Tongue (tissue), 2 donors: ENCODE data around the gene UBAP1L. TPM values are rescaled to one million over a fixed set of nuclear protein-coding genes. Genes with fewer than 3 reads are reported as not detected.
"Not testable (repeated sequence)": the region's sequence is repeated elsewhere in the genome, so short reads cannot be mapped to it uniquely, and the experiment has no call there.

Source experiments
- DNase-seq: peaks from one replicate; pipeline ENCODE4 v3.0.0-alpha.2; 2015
- total RNA-seq: library from RNA; depleted of rRNA; stranded (reverse); fragments of >200 nt; gene quantifications from one replicate; pipeline ENCODE4 v1.2.3, GENCODE V29; 2014

Gene UBAP1L
- total RNA-seq, 1 donor from 2014 or later = 2.3 TPM

- peak; percentile 62 for DNase-seq
Observed at GRCh38 chr15:65083262-65083701, 31.7 kb downstream of the UBAP1L start.

GRCh38 chr15:65082303-65082953 is 32.6 kb downstream of the UBAP1L start:
- DNase-seq = no peak

GRCh38 chr15:65081758-65082157 is 33.2 kb downstream of the UBAP1L start:
- DNase-seq = no peak

GRCh38 chr15:65081270-65081669 is 33.7 kb downstream of the UBAP1L start:
- DNase-seq = no peak

- no peak for DNase-seq
Observed at GRCh38 chr15:65079580-65079979, 35.4 kb downstream of the UBAP1L start.

GRCh38 chr15:65077981-65078352 is 37.0 kb downstream of the UBAP1L start:
- peak; percentile 81 for DNase-seq

GRCh38 chr15:65077291-65077980 is 37.6 kb downstream of the UBAP1L start:
- no peak for DNase-seq

- DNase-seq = no peak
Observed at GRCh38 chr15:65076486-65077290, 38.3 kb downstream of the UBAP1L start, which contains the start of gene KBTBD13. Gene KBTBD13 (plus strand): TSS chr15:65076746. CDS start chr15:65076816, 70 bp downstream.

GRCh38 chr15:65075607-65076395 is 39.2 kb downstream of the UBAP1L start:
- not testable (repeated sequence) for DNase-seq

- not testable (repeated sequence) for DNase-seq
Observed at GRCh38 chr15:65074946-65075345, 40.1 kb downstream of the UBAP1L start.

- DNase-seq = no peak
Observed at GRCh38 chr15:65072617-65073016, 42.4 kb downstream of the UBAP1L start.

GRCh38 chr15:65072027-65072426 is 43.0 kb downstream of the UBAP1L start:
- DNase-seq = no peak

GRCh38 chr15:65071381-65071811 is 43.6 kb downstream of the UBAP1L start:
- DNase-seq = no peak

- DNase-seq = no peak
Observed at GRCh38 chr15:65069779-65070546, 45.0 kb downstream of the UBAP1L start.

- DNase-seq = peak; percentile 81
Observed at GRCh38 chr15:65069179-65069578, 45.8 kb downstream of the UBAP1L start.

GRCh38 chr15:65068403-65068788 is 46.6 kb downstream of the UBAP1L start:
- no peak for DNase-seq

GRCh38 chr15:65067645-65068402 is 47.2 kb downstream of the UBAP1L start, which contains the start of gene RASL12:
Gene RASL12 (minus strand): TSS chr15:65067991. CDS start chr15:65067835, 156 bp downstream.
- DNase-seq = no peak

- no peak for DNase-seq
Observed at GRCh38 chr15:65067317-65067644, 47.7 kb downstream of the UBAP1L start.

- no peak for DNase-seq
Observed at GRCh38 chr15:65066635-65067316, 48.2 kb downstream of the UBAP1L start.
